CD4-positive, alpha-beta T cell treated with Interleukin-12 subunit alpha and Interleukin-12 subunit beta, for 1 hour (primary cell): ENCODE data around the gene TMEM221.
A peak's percentile ranks its signal among the peaks of the same experiment; 100 is the strongest.
"Not testable (repeated sequence)": the region's sequence is repeated elsewhere in the genome, so short reads cannot be mapped to it uniquely, and the experiment has no call there.

ENCODE experiments used
- DNase-seq: peaks from one replicate; pipeline ENCODE4 v3.0.0-alpha.2; 2020

TMEM221 gene

GRCh38 chr19:17448131-17448967 is at the start of gene TMEM221:
Gene TMEM221, minus strand, starts transcription at chr19:17448668. Its CDS starts 206 bp downstream, at chr19:17448462.
- peak; percentile 69 for DNase-seq

- DNase-seq: no peak
Observed at GRCh38 chr19:17497149-17497798, 48.8 kb upstream of the TMEM221 start.

DNA sequence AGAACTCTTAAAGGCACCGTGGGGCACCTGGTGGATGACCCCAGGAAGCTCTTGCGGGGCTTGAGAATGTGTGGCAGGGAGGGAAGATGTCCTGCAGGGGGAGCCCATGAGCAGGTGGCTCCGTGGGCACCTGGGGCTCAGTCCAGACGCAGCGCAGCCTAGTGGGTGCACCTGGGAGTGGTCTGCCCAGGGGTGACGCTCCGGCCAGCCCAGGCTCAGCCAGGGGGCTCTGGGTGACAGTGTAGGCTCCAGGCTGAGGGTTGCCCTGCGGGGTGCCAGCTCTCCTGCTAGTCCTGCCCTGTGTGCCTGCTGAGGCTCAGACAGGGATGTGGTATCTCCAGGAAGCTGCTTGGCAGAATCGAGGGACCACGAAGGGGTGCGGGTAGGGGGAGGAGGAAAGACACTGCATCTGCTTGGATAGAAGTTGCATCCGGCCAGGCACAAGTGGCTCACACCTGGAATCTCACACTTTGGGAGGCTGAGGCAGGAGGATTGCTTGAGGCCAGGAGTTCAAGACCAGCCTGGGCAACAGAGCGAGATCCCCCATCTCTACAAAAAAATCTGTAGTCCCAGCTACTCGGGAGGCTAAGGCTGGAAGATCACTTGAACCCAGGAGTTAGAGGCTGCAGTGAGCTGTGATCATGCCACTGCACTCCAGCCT is 48.0 kb upstream of the TMEM221 start:
- DNase-seq: peak; percentile 85

DNA sequence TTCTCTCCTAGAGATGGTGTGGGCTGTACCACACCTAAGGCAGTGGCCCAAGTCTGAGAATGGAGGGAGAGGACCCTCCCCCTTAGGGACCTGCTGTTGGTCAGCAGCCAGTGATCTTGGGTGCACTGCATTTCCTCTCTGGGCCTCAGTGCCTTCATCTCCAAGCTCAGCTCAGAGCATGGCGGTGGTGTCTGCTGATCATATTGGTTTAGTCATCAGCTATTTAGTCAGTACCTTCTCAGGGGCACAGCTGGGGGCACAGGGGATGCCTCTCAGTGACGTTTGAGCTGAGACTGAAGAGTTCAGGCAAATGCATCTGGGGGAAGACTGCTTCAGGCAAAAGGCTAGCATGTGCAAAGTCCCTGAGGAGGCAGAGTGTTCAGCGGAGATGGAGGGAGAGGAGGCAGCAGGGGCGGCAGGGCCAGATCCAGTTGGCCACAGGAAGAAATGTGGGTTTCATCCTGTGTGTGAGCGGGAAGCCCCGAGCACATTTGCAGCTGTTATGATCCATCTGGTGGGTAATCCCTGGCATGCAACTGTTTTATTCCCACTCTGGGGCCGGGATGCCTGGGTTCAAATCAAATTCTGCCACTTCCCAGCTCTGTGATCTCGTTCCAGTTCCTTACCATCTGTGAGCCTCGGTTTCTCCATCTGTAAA is 47.3 kb upstream of the TMEM221 start:
- no peak for DNase-seq

DNA sequence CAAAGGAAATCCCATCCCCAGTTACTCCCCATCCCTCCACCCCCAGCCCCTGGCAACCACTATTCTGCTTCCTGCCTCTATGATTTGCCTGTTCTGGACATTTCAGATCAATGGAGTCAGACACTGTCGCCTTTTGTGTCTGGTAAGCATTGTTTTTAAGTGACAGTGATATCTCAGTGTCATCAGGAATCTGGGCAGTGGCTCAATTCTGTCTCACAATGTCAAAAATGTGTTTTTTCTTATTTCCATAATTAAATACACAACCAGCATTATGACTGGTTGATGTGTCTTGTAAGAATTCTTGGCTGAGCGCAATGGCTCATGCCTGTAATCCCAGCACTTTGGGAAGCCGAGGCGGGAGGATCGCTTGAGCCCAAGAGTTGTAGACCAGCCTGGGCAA is 42.8 kb upstream of the TMEM221 start:
- no peak for DNase-seq

DNA sequence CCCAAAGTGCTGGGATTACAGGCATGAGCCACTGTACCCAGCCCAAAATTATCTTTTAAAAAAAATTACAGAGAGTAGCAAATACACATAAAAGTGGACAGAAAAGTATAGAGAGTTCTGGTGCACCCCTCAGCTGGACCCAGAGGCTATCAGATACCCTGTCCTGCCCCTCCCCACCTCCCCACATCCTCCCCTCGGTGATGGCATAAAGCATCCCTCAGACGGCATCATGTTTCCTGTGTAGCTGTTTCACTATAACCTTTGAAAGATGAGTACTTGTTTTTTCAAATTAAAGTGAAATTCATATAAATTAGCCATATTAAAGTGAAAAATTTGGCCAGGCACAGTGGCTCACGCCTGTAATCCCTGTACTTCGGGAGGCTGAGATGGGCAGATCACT is 41.9 kb upstream of the TMEM221 start:
- peak; percentile 56 for DNase-seq

DNA sequence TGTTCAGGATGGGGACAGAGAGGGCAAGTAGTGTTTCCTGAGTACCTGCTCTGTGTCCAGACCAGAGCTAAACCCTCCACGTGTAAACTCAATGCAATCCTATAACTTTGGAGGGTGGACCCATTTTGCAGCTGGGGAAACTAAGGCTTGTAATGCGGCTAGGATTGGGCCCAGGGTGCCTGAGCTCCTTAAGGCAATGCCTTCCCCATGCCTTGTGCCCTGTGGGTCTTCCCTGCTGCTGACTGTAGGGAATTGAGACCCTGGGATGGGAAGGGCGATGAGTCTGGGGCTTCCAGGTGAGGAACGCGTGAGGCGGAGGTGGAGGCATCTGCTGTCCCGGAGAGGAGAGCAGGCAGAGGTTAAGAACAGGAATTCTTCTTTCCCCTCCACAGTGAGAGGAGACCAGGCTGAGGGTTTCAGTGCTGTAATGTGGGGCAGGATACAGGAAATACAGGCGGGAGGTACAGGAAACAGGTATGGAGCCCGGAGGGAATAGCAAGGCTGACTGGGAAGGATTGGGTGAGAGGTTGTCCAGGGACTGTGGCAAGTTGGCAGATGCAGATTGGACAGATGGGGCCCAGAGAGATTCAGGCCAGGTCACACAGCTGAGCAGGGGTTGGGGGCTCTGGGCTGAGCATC is 41.0 kb upstream of the TMEM221 start:
- DNase-seq: no peak

DNA sequence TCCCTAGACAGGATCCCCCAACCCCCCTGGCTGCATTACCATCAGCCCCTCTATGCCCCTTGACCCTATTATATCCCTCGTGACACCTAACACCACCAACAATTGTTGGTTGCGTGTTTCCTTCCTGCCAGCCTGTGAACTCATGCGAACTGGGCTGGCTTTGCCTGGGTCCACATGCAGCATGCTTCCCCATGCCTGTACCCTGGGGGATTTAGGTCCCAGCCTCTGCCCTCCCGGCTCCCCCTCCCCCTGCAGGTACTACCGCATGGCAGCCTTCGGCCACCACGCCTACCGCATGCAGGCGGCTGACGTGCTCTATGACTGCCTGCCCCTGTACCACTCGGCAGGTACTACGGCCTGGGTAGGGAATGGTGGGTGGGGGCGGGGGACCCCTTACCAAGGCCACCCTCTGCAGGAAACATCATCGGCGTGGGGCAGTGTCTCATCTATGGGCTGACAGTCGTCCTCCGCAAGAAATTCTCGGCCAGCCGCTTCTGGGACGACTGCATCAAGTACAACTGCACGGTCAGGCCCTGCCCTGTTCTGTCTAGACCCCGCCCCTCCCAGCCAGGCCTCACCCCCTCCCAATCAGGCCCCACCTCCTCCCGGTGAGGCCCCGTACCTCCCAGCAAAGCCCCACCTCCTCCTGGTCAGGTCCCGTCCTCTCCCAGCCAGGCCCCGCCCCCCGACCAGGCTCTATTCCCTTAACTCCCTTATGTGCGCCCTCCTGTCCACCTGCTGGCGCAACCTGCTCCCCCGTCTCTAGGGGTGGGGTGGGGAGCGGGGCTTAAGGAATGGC is 40.3 kb upstream of the TMEM221 start:
- DNase-seq: peak; percentile 84

DNA sequence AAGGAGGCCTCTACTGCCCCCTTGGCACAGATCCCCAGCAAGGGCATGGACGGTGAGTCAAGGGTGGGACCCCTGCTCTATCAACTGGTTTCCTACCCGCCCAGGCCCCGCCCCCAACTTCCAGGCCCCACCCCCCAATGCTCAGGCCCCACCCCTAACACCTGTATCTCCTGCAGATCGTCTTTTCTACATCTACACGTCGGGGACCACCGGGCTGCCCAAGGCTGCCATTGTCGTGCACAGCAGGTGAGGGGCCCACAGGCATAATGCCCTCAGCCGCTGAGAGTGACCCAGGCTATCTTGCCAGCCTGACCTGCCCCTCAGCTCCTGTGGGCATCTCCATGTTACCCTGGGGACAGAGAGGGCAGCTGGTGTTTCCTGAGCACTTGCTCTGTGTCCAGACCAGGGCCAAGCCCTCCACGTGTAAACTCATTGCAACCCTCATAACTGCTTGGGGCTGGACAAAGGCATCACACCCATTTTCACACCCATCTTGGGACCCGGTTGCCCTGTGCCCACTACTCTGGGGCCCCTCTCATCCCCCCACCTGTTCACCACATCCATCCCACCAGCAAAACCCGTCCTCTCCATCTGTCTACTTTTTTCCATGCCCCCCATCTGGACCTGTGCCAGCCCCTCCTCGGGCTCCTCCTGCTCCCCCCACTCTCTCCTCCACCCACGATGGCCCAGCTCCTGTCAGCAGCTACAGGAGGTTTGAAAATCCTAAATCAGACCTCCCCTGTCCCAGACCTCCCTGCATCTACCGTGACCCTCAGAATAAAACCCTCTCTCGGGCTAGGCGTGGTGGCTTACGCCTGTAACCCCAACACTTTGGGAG is 39.0 kb upstream of the TMEM221 start:
- no peak for DNase-seq

- no peak for DNase-seq
Observed at GRCh38 chr19:17486545-17487240, 38.2 kb upstream of the TMEM221 start.

DNA sequence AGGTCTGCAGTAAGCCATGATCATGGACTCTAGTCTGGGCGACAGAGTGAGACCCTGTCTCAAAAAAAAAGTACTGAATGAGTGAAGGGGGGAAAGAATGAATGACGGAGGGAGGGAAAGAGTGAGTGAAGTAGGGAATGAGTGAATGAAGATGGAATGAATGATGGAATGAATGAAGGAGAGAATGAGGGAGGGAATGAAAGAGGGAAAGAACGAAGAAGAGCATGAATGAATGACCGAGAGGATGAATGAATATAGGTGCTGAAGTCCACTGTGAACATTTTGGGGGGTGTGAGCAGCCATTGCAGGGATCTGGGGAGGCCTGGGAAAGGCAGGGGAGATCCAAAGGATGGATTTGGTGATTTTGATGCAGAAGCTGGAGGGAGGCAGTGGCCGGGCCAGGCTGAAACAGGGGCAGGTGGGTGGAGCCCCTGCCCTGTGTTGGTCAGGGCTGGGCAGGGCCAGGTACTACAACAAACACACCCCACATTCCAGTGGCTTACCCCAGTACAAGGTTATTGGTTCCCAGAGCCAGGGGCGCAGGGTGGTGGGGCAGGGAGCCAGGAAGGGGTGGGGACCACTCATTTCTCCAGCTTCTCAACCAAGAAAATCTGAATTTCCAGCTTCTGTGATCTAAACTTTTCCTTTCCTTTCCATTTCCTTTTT is 36.2 kb upstream of the TMEM221 start:
- DNase-seq: no peak

- DNase-seq: no peak
Observed at GRCh38 chr19:17483605-17484002, 35.1 kb upstream of the TMEM221 start.

- DNase-seq: no peak
Observed at GRCh38 chr19:17482877-17483604, 34.6 kb upstream of the TMEM221 start.

DNA sequence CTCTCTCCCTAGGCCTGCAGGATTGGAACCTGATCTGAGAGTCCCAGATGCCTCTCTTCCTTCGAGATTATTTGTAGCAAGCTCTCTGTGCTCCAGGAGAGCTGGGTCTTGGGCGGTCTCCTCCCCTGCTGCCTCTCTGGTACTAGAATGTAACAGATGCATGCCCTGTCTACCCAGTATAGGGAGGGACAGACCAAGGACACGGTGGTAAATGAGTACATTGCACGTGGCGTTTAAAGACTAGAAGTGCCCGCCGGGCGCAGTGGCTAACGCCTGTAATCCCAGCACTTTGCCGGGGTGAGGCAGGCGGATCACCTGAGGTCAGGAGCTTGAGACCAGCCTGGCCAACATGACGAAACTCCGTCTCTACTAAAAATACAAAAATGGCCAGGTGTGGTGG is 33.5 kb upstream of the TMEM221 start:
- DNase-seq: no peak

DNA sequence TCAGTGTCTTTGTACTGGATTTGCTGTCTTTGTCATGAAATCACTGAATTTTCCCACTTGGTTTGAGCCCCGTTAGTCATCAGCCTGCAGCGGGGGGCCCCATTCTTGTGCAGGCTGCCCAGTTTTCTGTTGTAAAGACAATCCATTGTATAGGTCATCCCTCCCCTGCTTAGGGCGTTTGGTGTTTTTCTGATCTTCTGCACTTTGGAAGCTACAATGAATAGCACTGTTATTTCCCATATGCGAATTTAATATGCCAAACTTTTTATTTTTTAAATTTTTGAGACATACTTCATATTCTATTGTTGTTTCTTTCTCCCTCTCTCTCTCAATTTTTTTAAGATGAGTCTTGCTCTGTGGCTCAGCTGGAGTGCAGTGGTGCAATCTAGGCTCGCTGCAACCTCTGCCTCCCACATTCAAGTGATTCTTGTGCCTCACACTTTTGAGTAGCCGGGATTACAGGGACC is 30.9 kb upstream of the TMEM221 start:
- no peak for DNase-seq

- DNase-seq: no peak
Observed at GRCh38 chr19:17475541-17476115, 27.2 kb upstream of the TMEM221 start.

- DNase-seq: not testable (repeated sequence)
Observed at GRCh38 chr19:17475011-17475540, 26.6 kb upstream of the TMEM221 start.

DNA sequence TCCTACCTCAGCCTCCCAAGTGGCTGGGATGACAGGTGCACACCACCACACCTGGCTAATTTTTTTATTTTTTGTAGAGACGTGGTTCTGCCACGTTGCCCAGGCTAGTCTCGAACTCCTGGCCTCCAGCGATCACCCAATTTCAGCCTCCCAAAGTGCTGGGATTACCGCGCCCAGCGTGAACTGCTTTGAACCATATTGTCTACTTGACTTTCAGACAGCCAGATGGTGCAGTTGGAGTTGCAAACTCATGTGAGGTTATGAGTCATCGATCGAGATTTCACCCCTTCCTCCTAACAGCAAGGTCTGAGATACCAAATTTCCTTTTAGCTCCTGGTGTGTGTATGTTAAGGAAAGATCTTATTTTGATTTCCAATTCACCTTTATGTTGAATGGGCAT is 24.6 kb upstream of the TMEM221 start:
- DNase-seq: no peak
